ENCODE measurements around the gene FUBP1.

DNA sequence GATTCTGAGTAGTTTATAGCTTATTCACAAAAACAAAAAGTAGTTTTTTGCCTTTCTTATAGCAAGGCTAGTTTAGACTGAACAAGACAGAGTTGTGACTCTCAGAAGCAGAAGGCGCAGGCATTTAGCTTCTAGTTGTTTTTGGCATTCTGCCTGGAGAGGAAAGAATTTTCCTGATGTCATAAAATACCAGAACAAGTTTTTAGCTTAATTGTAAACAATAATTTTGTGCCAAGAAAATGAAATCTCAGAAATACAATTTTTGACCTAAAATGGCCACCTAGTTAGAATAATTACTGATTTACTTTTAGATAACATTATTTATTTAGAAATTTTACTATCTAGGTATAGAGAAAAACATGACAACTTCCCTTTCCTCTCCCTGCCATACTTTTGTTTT is 26.9 kb upstream of the FUBP1 start:
- TF ChIP-seq GATA2 (CRISPR knock-in tag; IDR thresholded peaks at IDR 0.05) (no peak), KDM2B (CRISPR knock-in tag; IDR thresholded peaks at IDR 0.05) (no peak), CTCF (IDR thresholded peaks at IDR 0.05 in 2 of 3, conservative IDR thresholded peaks at IDR 0.05 in 1 of 3; ENCODE audit: insufficient read depth in 2 of 3, low read depth in 1 of 3, low read length in 3 of 3) (no peak), MXI1 (IDR thresholded peaks at IDR 0.05; ENCODE audit: low read depth, low read length) (no peak), EZH2 (IDR thresholded peaks at IDR 0.05; ENCODE audit: borderline replicate concordance, low read depth, low read length) (no peak)
